Measurements from ENCODE around the gene MCRIP1. TPM values are rescaled to one million over a fixed set of nuclear protein-coding genes. Genes with fewer than 3 reads are reported as not detected.

MCRIP1 gene
- total and polyA plus RNA-seq, 10 of the 15 experiments (the other 5 are each of a cell fraction or from before 2014, with no cell fraction given) = 0.31 to 54.4 (median 30.8) TPM

DNA sequence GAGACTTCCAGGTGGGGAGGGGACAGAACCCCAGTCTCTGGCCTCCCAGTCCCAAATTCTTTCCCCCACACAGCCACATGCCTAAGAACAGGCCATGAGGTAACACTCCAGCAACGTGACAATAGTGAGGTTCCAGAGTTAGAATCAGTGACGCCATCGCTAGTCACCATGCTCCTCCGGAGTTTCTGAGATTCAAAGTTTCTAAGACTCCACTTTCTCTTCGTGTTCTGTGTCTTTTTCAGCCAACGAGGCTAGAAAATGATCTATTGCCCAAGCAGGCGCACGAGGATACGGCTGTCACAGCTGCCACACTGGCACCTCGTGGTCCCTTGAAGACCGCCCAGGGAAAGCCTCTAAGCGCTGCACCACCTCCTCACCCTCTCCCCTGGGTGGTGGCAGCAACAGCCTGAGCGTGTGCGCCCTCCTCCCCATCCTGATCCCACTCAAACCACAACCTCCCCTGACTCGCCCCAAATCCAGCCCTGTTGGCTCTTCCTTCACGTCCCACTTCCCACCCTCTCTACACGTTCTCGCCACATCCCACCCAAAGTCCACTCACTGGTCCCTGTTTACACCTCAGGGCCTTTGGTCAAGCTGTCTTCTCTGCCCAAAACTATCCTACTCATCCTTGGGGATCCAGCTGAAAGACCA is 1.0 kb downstream of the MCRIP1 start (continued):
- TF ChIP-seq, protein P1, sequence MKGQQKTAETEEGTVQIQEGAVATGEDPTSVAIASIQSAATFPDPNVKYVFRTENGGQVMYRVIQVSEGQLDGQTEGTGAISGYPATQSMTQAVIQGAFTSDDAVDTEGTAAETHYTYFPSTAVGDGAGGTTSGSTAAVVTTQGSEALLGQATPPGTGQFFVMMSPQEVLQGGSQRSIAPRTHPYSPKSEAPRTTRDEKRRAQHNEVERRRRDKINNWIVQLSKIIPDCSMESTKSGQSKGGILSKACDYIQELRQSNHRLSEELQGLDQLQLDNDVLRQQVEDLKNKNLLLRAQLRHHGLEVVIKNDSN (IDR thresholded peaks at IDR 0.05; ENCODE audit: borderline replicate concordance, extremely low read length, insufficient read depth, low read depth, low read length) = peak; percentile 6
- TF ChIP-seq EED (IDR thresholded peaks at IDR 0.05; ENCODE audit: low read depth) (peak; percentile 26; the same call in 1 of the 2 replicates), IKZF1 (conservative IDR thresholded peaks at IDR 0.05) (0 out of 2 replicates have a peak, but pooled peaks have one; percentile 30)
- TF ChIP-seq, protein P2, sequence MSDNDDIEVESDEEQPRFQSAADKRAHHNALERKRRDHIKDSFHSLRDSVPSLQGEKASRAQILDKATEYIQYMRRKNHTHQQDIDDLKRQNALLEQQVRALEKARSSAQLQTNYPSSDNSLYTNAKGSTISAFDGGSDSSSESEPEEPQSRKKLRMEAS (IDR thresholded peaks at IDR 0.05; ENCODE audit: low read depth, low read length) = 0 out of 2 replicates have a peak, but pooled peaks have one; percentile 28

DNA sequence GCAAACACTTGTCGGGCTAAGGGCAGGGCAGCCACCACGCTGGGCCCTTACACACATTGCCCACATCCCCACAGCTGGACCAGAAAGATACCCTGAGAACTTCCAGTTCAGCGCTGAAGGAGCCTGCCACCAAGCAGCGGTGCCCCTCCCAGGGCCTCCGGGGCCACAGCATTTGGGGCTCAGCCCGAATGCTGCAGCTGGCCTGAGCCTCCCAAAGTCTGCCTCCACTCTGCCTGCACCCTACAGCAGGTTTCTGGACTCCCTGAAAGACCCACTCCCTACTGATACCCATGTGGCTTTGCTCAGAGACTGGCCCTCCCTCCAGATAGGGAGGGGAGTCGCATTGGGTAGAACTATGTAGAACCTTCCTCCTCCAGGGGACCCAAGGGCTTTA is 1.5 kb downstream of the MCRIP1 start:
- 73% methylated on average over 7 of the region's 7 CpGs for WGBS (ENCODE audit: insufficient coverage, insufficient replicate concordance, low lambda C conversion rate, missing lambda C conversion rate)
- Histone ChIP-seq H3K4me3 (peak overlapping the region; percentile 96; the same call in 1 of the 2 replicates), H2AFZ (ENCODE audit: control insufficient read depth, low read depth, low read length) (no peak overlapping the region), H4K20me1 (ENCODE audit: control insufficient read depth, insufficient read depth) (no peaks in the 10 kb centered on the region), H3K79me2 (ENCODE audit: control insufficient read depth, insufficient read depth, low read length) (peaks cover 13% of the 10 kb centered on the region), H3K4me1 (ENCODE audit: control insufficient read depth, insufficient read depth, low read length) (peaks cover 16% of the 10 kb centered on the region), H3K36me3 (ENCODE audit: control insufficient read depth in 2 of 2, insufficient read depth in 2 of 2, low read length in 1 of 2) (no peaks in the 10 kb centered on the region), H3K9me3 (replicated peaks; ENCODE audit: control insufficient read depth, insufficient read depth, low read length) (no peaks in the 10 kb centered on the region), H3K4me2 (ENCODE audit: control insufficient read depth, insufficient read depth) (peak overlapping the region; percentile 99), H3K27me3 (replicated peaks in 1 of 2; ENCODE audit: control insufficient read depth in 2 of 2, insufficient read depth in 2 of 2, low read length in 1 of 2) (no peaks in the 10 kb centered on the region), H3K9ac (ENCODE audit: control insufficient read depth, insufficient read depth, low read length) (peak overlapping the region; percentile 86; the same call in 1 of the 2 replicates), H3K27ac (ENCODE audit: control insufficient read depth, insufficient read depth) (no peak overlapping the region)
- DNase-seq (ENCODE audit: low read depth, low spot score) = no peak
- TF ChIP-seq SMARCA5 (IDR thresholded peaks at IDR 0.05) (no peak), WRNIP1 (IDR thresholded peaks at IDR 0.05; ENCODE audit: borderline replicate concordance, low read depth, low read length) (no peak), ZNF207 (IDR thresholded peaks at IDR 0.05; ENCODE audit: borderline replicate concordance) (no peak), NFYA (IDR thresholded peaks at IDR 0.05; ENCODE audit: borderline replicate concordance, low read depth, low read length) (no peak)
- TF ChIP-seq, protein P3, sequence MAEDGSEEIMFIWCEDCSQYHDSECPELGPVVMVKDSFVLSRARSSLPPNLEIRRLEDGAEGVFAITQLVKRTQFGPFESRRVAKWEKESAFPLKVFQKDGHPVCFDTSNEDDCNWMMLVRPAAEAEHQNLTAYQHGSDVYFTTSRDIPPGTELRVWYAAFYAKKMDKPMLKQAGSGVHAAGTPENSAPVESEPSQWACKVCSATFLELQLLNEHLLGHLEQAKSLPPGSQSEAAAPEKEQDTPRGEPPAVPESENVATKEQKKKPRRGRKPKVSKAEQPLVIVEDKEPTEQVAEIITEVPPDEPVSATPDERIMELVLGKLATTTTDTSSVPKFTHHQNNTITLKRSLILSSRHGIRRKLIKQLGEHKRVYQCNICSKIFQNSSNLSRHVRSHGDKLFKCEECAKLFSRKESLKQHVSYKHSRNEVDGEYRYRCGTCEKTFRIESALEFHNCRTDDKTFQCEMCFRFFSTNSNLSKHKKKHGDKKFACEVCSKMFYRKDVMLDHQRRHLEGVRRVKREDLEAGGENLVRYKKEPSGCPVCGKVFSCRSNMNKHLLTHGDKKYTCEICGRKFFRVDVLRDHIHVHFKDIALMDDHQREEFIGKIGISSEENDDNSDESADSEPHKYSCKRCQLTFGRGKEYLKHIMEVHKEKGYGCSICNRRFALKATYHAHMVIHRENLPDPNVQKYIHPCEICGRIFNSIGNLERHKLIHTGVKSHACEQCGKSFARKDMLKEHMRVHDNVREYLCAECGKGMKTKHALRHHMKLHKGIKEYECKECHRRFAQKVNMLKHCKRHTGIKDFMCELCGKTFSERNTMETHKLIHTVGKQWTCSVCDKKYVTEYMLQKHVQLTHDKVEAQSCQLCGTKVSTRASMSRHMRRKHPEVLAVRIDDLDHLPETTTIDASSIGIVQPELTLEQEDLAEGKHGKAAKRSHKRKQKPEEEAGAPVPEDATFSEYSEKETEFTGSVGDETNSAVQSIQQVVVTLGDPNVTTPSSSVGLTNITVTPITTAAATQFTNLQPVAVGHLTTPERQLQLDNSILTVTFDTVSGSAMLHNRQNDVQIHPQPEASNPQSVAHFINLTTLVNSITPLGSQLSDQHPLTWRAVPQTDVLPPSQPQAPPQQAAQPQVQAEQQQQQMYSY (CRISPR knock-in tag; IDR thresholded peaks at IDR 0.05) = no peak
- TF ChIP-seq, protein P4, sequence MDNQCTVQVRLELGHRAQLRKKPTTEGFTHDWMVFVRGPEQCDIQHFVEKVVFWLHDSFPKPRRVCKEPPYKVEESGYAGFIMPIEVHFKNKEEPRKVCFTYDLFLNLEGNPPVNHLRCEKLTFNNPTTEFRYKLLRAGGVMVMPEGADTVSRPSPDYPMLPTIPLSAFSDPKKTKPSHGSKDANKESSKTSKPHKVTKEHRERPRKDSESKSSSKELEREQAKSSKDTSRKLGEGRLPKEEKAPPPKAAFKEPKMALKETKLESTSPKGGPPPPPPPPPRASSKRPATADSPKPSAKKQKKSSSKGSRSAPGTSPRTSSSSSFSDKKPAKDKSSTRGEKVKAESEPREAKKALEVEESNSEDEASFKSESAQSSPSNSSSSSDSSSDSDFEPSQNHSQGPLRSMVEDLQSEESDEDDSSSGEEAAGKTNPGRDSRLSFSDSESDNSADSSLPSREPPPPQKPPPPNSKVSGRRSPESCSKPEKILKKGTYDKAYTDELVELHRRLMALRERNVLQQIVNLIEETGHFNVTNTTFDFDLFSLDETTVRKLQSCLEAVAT (IDR thresholded peaks at IDR 0.05) = no peak
- TF ChIP-seq, protein P5, sequence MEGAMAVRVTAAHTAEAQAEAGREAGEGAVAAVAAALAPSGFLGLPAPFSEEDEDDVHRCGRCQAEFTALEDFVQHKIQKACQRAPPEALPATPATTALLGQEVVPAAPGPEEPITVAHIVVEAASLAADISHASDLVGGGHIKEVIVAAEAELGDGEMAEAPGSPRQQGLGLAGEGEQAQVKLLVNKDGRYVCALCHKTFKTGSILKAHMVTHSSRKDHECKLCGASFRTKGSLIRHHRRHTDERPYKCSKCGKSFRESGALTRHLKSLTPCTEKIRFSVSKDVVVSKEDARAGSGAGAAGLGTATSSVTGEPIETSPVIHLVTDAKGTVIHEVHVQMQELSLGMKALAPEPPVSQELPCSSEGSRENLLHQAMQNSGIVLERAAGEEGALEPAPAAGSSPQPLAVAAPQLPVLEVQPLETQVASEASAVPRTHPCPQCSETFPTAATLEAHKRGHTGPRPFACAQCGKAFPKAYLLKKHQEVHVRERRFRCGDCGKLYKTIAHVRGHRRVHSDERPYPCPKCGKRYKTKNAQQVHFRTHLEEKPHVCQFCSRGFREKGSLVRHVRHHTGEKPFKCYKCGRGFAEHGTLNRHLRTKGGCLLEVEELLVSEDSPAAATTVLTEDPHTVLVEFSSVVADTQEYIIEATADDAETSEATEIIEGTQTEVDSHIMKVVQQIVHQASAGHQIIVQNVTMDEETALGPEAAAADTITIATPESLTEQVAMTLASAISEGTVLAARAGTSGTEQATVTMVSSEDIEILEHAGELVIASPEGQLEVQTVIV (IDR thresholded peaks at IDR 0.05; ENCODE audit: borderline replicate concordance, partially characterized antibody) = no peak
- no peak for FAIRE-seq
- no TSS peak for BruUV-seq (replicated peaks)
- POLR2A ChIA-PET = interaction anchor here (3.0 kb wide), 1 partner anchor 30 kb away, joined by 10 read pairs; the partner anchor contains the start of gene P4HB
- intact Hi-C loops (cut with micrococcal nuclease; ENCODE audit: unreplicated experiment) = no loop called here
- SMC1A ChIA-PET (ENCODE audit: uncharacterized antibody, unreplicated experiment) = no interaction called here
- CTCF ChIA-PET = interaction anchor here (1.7 kb wide), 1 partner anchor 119 kb away, joined by 3 read pairs; the partner anchor contains the start of gene SLC25A10
- ATAC-seq = peak; percentile 2
- in situ Hi-C loops (cut with MboI) = no loop called here
- RAD21 ChIA-PET (ENCODE audit: unreplicated experiment) = no interaction called here
